B cell (primary cell): ENCODE data around the gene NR3C2. TPM values are rescaled to one million over a fixed set of nuclear protein-coding genes. Genes with fewer than 3 reads are reported as not detected.

Experiments used
- ATAC-seq: fragments of 200-7000 bp; cut with Tn5 transposase; one replicate; pipeline ENCODE4 v1.10.0; 2021; ENCODE audit warnings: low read depth, mild to moderate bottlenecking, moderate number of reproducible peaks, moderate library complexity
- CTCF ChIA-PET: fragments of 350-600 bp; sonication (Branson Sonifier 250); formaldehyde crosslinking; loops from one replicate; lab custom pipeline; 2021; ENCODE audit warnings: antibody characterized with exemption, inconsistent platforms; lab: Charles Lee
- POLR2A ChIA-PET: fragments of 350-600 bp; sonication (Branson Sonifier 250); formaldehyde crosslinking; loops from one replicate; lab custom pipeline; 2021; ENCODE audit warnings: antibody characterized with exemption; lab: Charles Lee
- DNase-seq: peaks from one replicate; pipeline ENCODE4 v3.0.0; 2013
- H2AFZ ChIP-seq: 2 replicates; pipeline ENCODE4 v1.6.1; 2012; ENCODE audit warnings: mild to moderate bottlenecking, low read depth, low read length; ENCODE audit not compliant: insufficient read depth, poor library complexity, severe bottlenecking
- H3K27ac ChIP-seq, 2 donors: 1 replicate in 1 of 2; 2 replicates in 1 of 2; pipeline ENCODE4 v1.5.1; 2012 to 2013; ENCODE audit warnings: low read length in 2 of 2, mild to moderate bottlenecking in 2 of 2, moderate library complexity in 1 of 2
- H3K27me3 ChIP-seq, 4 experiments: fragments of 200-600 bp in 1 of 4; sonication (generic) in 1 of 4; replicated peaks in 1 of 4; 1 replicate in 2 of 4; 2 replicates in 2 of 4; pipeline versions ENCODE4 v1.6.1 to v1.7.0; 2013 to 2016; ENCODE audit warnings: low read length in 3 of 4, mild to moderate bottlenecking in 2 of 4, mixed read lengths in 1 of 4, moderate library complexity in 1 of 4; ENCODE audit not compliant: insufficient read depth in 4 of 4, control insufficient read depth in 3 of 4; ENCODE audit errors: control extremely low read depth in 1 of 4
- H3K36me3 ChIP-seq, 2 experiments: replicated peaks in 1 of 2; 1 replicate in 1 of 2; 2 replicates in 1 of 2; pipeline versions ENCODE4 v1.6.1 to v1.7.1; 2013; ENCODE audit warnings: low read length in 1 of 2; ENCODE audit not compliant: insufficient read depth in 2 of 2, control insufficient read depth in 1 of 2; ENCODE audit errors: control extremely low read depth in 1 of 2, extremely low read depth in 1 of 2
- H3K4me1 ChIP-seq, 2 donors: fragments of 200-600 bp in 1 of 2; sonication (generic) in 1 of 2; 1 replicate in 1 of 2; 2 replicates in 1 of 2; pipeline versions ENCODE4 v1.5.1 to v1.6.1; 2013 to 2017; ENCODE audit warnings: low read length in 2 of 2; ENCODE audit not compliant: control insufficient read depth in 2 of 2, insufficient read depth in 2 of 2
- H3K4me2 ChIP-seq: replicated peaks from 2 replicates; pipeline ENCODE3; 2012; ENCODE audit warnings: mild to moderate bottlenecking, low read depth, low read length; ENCODE audit not compliant: poor library complexity, severe bottlenecking
- H3K4me3 ChIP-seq, 5 experiments: fragments of 200-600 bp in 1 of 5; sonication (generic) in 1 of 5; 1 replicate in 3 of 5; 2 replicates in 2 of 5; pipeline versions ENCODE4 v1.5.1 to v1.7.0; 2011 to 2016; ENCODE audit warnings: low read length in 4 of 5, mild to moderate bottlenecking in 4 of 5, low read depth in 2 of 5, control low read depth in 1 of 5, moderate library complexity in 1 of 5; ENCODE audit not compliant: insufficient read depth in 1 of 5; ENCODE audit errors: control extremely low read depth in 1 of 5, extremely low read depth in 1 of 5
- H3K79me2 ChIP-seq: fragments of 200-600 bp; sonication (generic); one replicate; pipeline ENCODE4 v1.6.0; 2016; ENCODE audit warnings: low read length; ENCODE audit not compliant: control insufficient read depth, insufficient read depth
- H3K9ac ChIP-seq: fragments of 200-600 bp; sonication (generic); 2 replicates; pipeline ENCODE4 v1.6.1; 2017; ENCODE audit warnings: mild to moderate bottlenecking, low read length, moderate library complexity
- H3K9me3 ChIP-seq, 3 donors: one replicate each; pipeline versions ENCODE4 v1.6.1 to v1.7.1; 2013; ENCODE audit warnings: low read length in 2 of 3; ENCODE audit not compliant: control insufficient read depth in 2 of 3, insufficient read depth in 1 of 3; ENCODE audit errors: control extremely low read depth in 1 of 3
- H4K20me1 ChIP-seq: 2 replicates; pipeline ENCODE4 v1.6.0; 2012; ENCODE audit warnings: mild to moderate bottlenecking, low read length; ENCODE audit not compliant: insufficient read depth, control insufficient read depth, poor library complexity, severe bottlenecking
- H3K27ac Mint-ChIP-seq: one replicate; pipeline ENCODE4 v1.8.0; 2021; ENCODE audit warnings: mixed read lengths
- H3K27me3 Mint-ChIP-seq: one replicate; pipeline ENCODE4 v1.8.0; 2021; ENCODE audit warnings: mixed read lengths
- H3K4me1 Mint-ChIP-seq: one replicate; pipeline ENCODE4 v1.8.0; 2021; ENCODE audit warnings: mixed read lengths
- H3K4me3 Mint-ChIP-seq: one replicate; pipeline ENCODE4 v1.8.0; 2021; ENCODE audit warnings: mixed read lengths
- H3K9me3 Mint-ChIP-seq: one replicate; pipeline ENCODE4 v1.8.0; 2022; ENCODE audit warnings: mixed read lengths; ENCODE audit not compliant: insufficient read depth
- CTCF ChIP-seq: fragments of 200-600 bp; IDR thresholded peaks from one replicate; pipeline ENCODE4 v1.8.0; 2022; ENCODE audit warnings: antibody characterized with exemption, mild to moderate bottlenecking
- EZH2 ChIP-seq: IDR thresholded peaks from 2 replicates; pipeline ENCODE4 v1.6.1; 2012; ENCODE audit warnings: borderline replicate concordance, low read depth, mild to moderate bottlenecking, moderate library complexity, low read length; ENCODE audit not compliant: insufficient read depth, poor library complexity, severe bottlenecking
- WGBS: methylation state at CpG from one replicate; pipeline ENCODE4 v1.1.5; 2013; ENCODE audit warnings: missing lambda C conversion rate; ENCODE audit not compliant: insufficient coverage; 5-methylcytosine and 5-hydroxymethylcytosine counted together
- intact Hi-C: fragments of 100-400 bp; cut with micrococcal nuclease; formaldehyde crosslinking; loops from one replicate; pipeline ENCODE4 v1.10.0; 2022
- polyA plus RNA-seq: library from polyadenylated mRNA; depleted of rRNA; stranded (reverse); fragments of >200 nt; gene quantifications from 2 replicates; pipeline ENCODE4 v1.2.3, GENCODE V29; 2012
- total RNA-seq, 2 donors: library from RNA; stranded (reverse); fragments of 120-200 nt in 1 of 2; gene quantifications; 1 replicate in 1 of 2; 2 replicates in 1 of 2; pipeline versions ENCODE4 v1.2.3 to v1.2.4, GENCODE V29; 2013 to 2022

The NR3C2 gene
- total and polyA plus RNA-seq, 2 donors (not counting 1 experiment from before 2014, with no cell fraction given) = 6.7 to 19.3 TPM

GRCh38 chr4:148239494-148239985, 202.7 kb downstream of the NR3C2 start:
- TF ChIP-seq EZH2 = no peak
- TF ChIP-seq CTCF = no peak
- Histone ChIP-seq H3K79me2 (no peaks in the 10 kb centered on the region), H3K9ac (no peak overlapping the region), H3K36me3 (no peaks in the 10 kb centered on the region), H3K4me3 (no peak overlapping the region), H4K20me1 (no peaks in the 10 kb centered on the region), H3K27me3 (no peaks in the 10 kb centered on the region), H3K9me3 (no peaks in the 10 kb centered on the region), H3K4me2 (no peak overlapping the region), H2AFZ (no peak overlapping the region), H3K27ac (no peak overlapping the region), H3K4me1 (no peaks in the 10 kb centered on the region)
- WGBS = 85% methylated on average over 3 of the region's 5 CpGs
- ATAC-seq = no peak
- Mint-ChIP-seq H3K4me3 (no peak overlapping the region), H3K4me1 (no peaks in the 10 kb centered on the region), H3K27me3 (no peaks in the 10 kb centered on the region), H3K9me3 (no peaks in the 10 kb centered on the region), H3K27ac (no peak overlapping the region)
- CTCF ChIA-PET = no interaction called here
- POLR2A ChIA-PET = no interaction called here
- no peak for DNase-seq
- intact Hi-C loops = no loop called here

- Histone ChIP-seq H2AFZ (no peak overlapping the region), H3K27ac (no peak overlapping the region), H3K4me3 (no peak overlapping the region), H3K4me1 (no peaks in the 10 kb centered on the region), H4K20me1 (no peaks in the 10 kb centered on the region), H3K36me3 (no peaks in the 10 kb centered on the region), H3K79me2 (no peaks in the 10 kb centered on the region), H3K27me3 (no peaks in the 10 kb centered on the region), H3K9ac (no peak overlapping the region), H3K4me2 (no peak overlapping the region), H3K9me3 (no peaks in the 10 kb centered on the region)
- ATAC-seq (no peak), DNase-seq (no peak)
- TF ChIP-seq EZH2 (no peak), CTCF (no peak)
- H3K27ac Mint-ChIP-seq = no peak overlapping the region
- H3K4me3 Mint-ChIP-seq = no peak overlapping the region
- CTCF ChIA-PET = no interaction called here
- no peaks in the 10 kb centered on the region for H3K4me1 Mint-ChIP-seq
- POLR2A ChIA-PET = no interaction called here
- WGBS = 91% methylated on average over 3 of the region's 4 CpGs
- intact Hi-C loops = no loop called here
- H3K27me3 Mint-ChIP-seq = no peaks in the 10 kb centered on the region
- H3K9me3 Mint-ChIP-seq = no peaks in the 10 kb centered on the region
These were observed 203.3 kb downstream of the NR3C2 start for GRCh38 chr4:148238811-148239493.
